NCI-H82 treated with DMSO at 0.1 percent for 48 hours (cell line): Measurements from ENCODE around the gene IGF1R.

Source experiments
- DNase-seq: peaks from one replicate; lab custom pipeline; 2025; ENCODE audit not compliant: unreplicated experiment; lab: John Stamatoyannopoulos, UW

Gene IGF1R

DNA sequence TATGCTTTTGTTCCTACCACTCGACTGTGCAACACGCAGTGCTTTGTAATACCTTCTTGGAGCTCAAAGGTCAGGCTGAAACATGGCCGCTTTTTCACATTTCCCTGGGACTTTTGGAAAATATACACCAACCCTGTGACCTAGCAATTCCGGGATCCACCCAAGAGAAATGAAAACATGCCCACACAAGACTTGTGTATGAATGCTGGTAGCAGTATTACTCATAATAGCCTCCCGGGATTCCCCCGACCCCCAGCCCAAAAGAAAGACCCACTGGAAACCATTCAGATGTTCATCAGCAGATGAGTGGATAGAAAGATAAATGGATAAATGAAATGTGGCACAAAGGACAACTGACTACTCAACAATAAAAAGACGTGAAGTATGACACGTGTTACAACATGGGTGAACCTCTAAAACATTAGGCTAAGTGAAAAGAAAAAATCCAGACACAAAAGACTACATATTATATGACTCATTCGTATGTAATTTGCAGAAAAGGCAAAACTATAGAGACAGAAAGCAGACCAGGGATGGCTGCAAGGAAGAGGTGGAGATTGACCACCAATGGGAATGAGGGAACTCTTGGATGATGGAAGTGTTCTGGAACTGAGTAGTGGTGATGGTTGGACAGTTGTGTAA is 255.2 kb downstream of the IGF1R start:
- DNase-seq = no peak

DNA sequence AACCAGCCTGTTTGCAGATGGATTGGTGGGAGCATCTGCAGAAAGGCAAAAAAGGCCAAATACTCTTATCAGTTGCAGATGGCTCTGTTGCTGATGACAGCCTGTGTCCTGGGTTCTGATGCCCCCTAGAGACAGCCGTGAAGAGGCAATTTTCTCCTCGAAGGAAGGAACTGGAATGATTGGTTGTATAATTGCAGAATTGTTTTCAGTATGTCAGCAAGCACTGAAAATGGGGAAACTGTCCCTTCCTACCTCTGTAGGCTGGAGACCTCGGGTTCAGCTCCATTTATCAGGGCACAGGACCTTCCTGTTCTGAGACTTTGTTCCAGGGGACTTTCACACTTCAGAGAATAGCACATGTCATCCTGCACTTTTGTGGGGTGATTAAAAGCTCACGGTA is 256.2 kb downstream of the IGF1R start:
- DNase-seq = no peak

- no peak for DNase-seq
Measured at GRCh38 chr15:98905963-98906711, 257.8 kb downstream of the IGF1R start.

DNA sequence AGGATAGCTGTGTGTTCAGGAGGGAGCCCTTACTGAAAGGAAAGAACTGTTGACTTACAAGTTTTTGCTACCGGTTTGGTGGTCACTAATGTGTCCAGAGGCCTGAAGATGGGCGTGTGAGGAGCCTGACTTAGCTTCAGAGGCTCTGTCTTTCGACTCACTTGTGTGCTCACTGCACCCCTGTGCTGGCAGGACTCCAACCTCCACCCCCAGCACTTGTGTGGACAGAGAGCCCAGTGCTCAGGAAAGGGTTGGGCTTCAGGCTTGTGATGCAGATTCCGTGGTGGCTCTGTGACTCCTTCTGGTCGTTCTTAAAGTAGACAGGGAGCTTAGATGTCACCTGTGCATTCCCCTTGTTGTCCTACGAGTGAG is 258.4 kb downstream of the IGF1R start:
- no peak for DNase-seq

GRCh38 chr15:98907927-98908471 is 259.7 kb downstream of the IGF1R start:
- DNase-seq = no peak

DNA sequence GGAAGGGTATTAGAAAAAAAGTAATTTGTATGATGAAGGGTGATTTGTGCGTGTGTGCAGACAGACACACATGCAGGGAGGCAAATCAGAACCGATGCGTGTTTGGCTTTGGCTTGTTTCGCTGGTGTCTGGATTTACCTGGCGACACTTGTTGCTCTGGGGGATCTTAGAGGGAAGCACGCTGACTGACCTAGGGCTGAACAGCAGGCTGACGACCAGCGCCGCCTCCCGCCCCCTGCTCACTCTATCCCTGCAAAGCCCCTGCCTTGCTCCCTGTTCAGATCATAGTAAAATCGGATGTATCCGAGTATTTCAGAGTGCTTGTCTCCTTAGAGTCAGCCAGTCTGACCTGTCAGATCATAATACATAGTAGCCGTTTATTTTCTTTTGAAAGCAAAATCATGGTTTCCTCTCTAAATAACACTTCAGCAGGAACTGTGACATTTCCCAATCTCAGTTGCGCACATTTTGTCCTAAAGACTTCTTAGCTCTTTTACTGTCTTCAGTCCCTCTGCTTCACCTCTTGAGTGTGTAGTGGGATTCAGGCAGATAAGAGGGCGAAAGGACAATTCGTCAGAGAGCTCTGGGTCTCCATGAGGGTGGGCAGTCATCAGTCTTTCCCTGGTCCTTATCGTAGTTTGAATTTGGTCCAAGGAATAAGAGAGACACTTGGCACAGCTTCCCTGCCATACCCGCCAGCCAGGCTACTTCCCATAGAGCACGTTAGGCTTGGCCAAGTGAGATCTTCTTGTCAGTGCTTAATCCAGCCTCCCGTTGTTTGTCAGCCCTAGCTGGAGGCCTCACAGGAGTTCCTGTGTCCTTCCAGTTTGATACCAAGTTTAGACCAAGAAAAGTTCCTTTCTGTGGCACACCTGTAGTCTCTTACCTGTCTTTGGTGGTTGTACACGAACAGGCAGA is 261.9 kb downstream of the IGF1R start:
- DNase-seq = no peak

DNA sequence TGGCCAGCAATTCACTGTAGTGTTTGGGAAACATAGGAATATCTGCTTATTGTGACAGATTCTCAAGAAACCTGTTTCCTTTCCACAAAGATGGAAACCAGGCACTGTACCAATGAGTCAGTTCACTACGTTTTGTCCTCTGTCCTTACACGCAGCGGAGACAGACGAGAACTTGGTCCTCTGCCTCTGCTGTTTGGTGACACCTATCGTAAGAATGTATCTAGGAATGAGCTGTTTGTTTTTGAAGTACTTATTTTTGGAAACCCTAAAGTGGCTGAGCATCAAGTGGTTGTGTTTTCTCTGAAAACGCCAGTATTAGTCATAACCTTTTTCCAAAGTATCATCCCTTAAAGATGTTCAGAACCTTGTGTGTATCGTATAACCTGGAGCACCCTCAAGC is 266.3 kb downstream of the IGF1R start:
- DNase-seq = no peak

- DNase-seq = no peak
Measured at GRCh38 chr15:98916826-98917225, 268.5 kb downstream of the IGF1R start.

DNA sequence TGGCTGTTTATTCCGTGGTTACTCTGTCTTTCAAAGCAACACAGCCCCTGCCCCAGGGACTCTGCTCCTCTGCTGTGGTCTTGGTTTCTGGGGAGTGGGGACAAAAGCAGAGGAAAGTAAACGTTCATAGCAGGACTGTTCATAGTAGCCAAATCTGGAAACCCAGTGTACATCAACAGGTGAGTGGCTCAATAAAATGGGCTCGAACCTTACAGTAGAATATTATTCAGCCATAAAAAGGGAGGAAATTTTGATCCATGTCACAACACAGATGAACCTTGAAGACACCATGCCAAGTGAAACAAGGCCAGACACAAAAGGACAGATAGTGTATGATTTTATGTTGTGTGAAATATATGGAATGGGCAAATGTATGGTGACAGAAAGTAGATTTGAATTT is 269.1 kb downstream of the IGF1R start:
- DNase-seq = no peak

DNA sequence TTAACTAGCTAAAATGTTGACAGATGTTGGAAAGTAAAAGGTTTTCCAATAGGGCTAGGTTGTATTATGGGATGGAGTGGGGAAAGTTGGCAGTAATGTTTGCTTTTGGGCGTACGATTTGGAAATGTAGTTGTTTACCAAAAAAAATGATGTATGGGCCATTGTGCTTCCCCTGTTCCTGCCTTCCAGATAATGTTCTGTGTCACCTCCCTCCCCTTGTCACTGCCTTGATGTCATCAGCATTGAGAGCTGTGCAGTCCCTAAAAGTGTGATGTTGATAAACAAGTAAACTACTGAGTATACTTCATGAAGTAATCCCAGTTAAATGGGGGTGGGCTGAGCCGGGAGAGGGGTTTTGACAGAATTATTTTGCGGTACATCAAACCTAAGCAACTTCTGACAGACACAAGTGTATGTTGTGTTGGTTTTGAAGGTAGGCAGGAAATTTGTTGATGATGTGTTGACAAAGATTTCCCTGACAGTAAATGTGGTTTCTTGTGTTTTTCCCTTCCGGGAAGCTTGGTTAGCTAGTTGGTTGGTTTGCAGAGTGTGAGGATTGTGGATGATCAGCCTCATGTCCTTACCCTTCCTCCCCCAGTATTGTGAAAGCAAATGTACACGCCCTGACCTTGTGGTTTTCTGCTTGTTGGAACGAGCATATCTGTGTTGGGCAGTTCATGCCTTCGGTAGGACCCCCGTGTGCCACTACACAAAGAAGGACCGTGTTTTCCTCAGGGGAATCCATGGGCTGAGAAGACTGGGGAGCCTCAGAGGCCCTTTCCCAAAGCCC is 271.9 kb downstream of the IGF1R start:
- DNase-seq = no peak

- no peak for DNase-seq
Measured at GRCh38 chr15:98923171-98923570, 274.8 kb downstream of the IGF1R start.

- DNase-seq = no peak
Measured at GRCh38 chr15:98923579-98923978, 275.2 kb downstream of the IGF1R start.

DNA sequence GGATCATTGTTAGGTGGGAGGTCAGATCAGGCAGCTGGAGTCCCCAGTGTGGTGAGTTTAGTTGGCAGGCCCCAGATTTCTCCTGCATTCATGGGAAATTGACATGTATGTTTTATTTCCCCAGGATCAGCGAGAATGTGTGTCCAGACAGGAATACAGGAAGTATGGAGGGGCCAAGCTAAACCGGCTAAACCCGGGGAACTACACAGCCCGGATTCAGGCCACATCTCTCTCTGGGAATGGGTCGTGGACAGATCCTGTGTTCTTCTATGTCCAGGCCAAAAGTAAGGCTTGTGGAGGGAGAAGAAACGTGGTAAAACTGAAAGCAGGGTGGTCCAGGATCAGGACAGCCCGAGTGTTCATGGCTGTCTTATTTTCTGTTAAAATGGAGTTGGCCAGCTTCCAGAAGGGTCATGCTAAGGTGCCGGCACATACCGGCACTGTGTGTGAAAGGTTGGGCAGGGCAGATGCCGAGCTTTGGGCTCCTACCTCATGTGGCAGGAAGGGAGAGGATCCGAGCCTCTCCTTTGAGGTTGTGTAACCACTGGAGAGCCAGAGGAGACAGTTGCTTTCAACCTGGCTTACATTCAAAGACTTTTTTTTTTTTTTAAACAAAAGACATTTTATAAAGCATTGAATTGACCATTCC is 276.2 kb downstream of the IGF1R start:
- DNase-seq = no peak

DNA sequence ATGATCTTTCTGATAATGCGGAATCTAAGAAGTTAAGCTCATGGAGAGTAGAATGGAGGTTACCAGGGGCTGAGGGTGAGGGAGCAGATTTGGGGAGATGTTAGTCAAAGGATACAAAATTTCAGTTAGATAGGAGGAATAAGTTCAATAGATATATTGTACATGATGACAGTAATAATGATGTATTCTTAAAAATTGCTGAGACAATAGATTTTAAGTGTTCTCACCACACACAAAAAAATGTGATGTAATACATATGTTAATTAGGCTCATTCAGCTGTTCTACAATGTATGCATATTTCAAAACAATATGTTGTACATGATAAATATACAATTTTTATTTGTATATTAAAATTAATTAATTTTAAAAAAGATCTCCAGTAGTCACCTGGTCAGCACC is 277.9 kb downstream of the IGF1R start:
- DNase-seq = no peak

DNA sequence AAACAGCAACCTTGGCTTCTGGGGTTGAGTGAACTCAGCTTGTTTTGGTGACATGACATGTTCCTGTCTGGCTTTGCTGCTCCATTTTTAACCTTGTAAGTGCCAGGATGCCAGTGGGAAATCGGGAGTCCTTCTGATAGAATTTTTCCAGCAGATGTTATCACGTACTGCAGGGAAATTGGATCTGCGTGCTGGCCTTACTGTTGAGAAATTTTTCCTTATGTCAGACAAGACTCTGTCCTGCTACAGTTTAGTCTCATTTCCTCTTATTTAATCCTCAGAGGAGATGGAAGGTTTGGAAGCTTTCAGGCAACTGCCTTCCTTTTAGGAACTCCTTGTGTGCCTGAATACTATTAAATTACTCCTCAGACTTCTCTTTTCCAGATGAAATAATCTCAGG is 278.7 kb downstream of the IGF1R start:
- DNase-seq = no peak

DNA sequence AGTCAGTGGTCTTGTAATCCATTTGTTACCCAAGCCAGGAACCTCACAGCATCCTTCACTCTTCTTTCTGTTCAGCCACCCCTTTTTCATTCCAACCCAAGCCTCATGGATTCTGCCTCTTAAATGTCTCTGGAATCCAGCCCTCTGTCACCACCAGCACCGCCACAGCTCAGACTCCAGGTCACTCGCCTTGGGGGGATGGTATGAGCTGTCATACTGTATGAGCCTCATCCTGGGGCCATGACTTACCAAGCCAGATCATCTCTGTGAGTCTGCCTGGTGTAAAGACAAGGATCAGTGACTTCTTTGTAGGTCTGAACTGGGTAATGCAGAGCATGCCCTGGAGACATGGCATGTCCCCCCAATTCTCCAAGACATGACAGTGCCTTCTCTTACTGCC is 279.7 kb downstream of the IGF1R start:
- DNase-seq = no peak

DNA sequence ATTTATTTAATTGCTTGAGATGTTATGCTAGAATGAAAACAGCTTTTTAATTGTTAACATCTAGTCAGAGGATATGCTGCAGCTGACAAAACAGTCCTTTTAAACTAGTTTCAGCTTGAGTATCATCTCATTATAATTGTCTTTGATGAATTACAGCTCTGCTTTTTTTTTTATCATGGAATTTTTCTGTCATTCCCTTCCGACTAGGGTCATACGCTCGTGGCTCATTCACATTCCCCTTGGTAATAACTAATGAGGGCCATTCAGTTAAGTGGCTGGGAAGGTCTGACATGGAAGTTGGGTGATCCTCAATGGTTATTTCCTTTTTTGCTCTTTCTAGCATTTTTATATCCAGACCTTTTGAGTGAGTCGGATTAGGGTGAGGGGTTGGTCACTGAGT is 282.2 kb downstream of the IGF1R start:
- DNase-seq = no peak

GRCh38 chr15:98931004-98931403 is 282.7 kb downstream of the IGF1R start:
- no peak for DNase-seq

- DNase-seq = no peak
Measured at GRCh38 chr15:98933406-98933805, 285.1 kb downstream of the IGF1R start.

DNA sequence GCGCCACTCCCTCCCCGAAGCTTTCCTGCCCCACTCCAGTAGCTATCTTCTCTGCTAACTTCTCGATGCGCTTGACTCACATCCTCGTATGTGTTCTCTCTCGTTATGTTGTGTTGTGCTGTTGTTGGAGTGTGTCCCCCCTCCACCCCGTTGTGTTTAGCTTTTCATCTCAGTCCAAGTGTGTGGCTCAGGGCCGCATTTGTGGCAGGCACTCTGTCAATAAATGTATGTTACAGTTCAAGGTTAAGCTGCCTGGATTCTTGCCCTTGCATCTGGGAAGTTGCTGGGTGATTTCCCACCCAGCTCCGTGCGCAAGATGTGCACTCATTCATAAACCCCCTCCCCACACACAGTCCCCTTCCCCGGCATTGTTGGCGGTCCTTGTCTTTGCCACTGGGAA is 287.4 kb downstream of the IGF1R start:
- DNase-seq = no peak
